Measurements from ENCODE around the gene ZSWIM5.

ZSWIM5 gene

GRCh38 chr1:45040297-45040696, 166.1 kb downstream of the ZSWIM5 start:
- Histone ChIP-seq H3K9me3 (ENCODE audit: severe bottlenecking) (no peaks in the 10 kb centered on the region), H3K36me3 (peaks cover 4% of the 10 kb centered on the region), H3K27ac (no peak overlapping the region), H3K4me3 (ENCODE audit: low read depth, low read length) (no peak overlapping the region), H3K27me3 (ENCODE audit: insufficient read depth, low read depth, severe bottlenecking) (no peaks in the 10 kb centered on the region)
- no peak for DNase-seq
- TF ChIP-seq CTCF (IDR thresholded peaks at IDR 0.05; ENCODE audit: low read depth, low read length) = no peak

GRCh38 chr1:45038661-45039364, 167.6 kb downstream of the ZSWIM5 start:
- Histone ChIP-seq H3K27ac (no peak overlapping the region), H3K9me3 (ENCODE audit: severe bottlenecking) (no peaks in the 10 kb centered on the region), H3K4me3 (ENCODE audit: low read depth, low read length) (no peak overlapping the region), H3K36me3 (peaks cover 4% of the 10 kb centered on the region), H3K27me3 (ENCODE audit: insufficient read depth, low read depth, severe bottlenecking) (no peaks in the 10 kb centered on the region)
- no peak for TF ChIP-seq CTCF (IDR thresholded peaks at IDR 0.05; ENCODE audit: low read depth, low read length)
- DNase-seq = no peak

- no peak for DNase-seq
- no peak overlapping the region for H3K4me3 ChIP-seq (ENCODE audit: low read depth, low read length)
- peaks cover 4% of the 10 kb centered on the region for H3K36me3 ChIP-seq
- no peaks in the 10 kb centered on the region for H3K9me3 ChIP-seq (ENCODE audit: severe bottlenecking)
- H3K27ac ChIP-seq = no peak overlapping the region
- H3K27me3 ChIP-seq (ENCODE audit: insufficient read depth, low read depth, severe bottlenecking) = no peaks in the 10 kb centered on the region
- no peak for TF ChIP-seq CTCF (IDR thresholded peaks at IDR 0.05; ENCODE audit: low read depth, low read length)
Measured at GRCh38 chr1:45038240-45038639, 168.2 kb downstream of the ZSWIM5 start.

- H3K4me3 ChIP-seq (ENCODE audit: low read depth, low read length) = no peak overlapping the region
- DNase-seq = no peak
- TF ChIP-seq CTCF (IDR thresholded peaks at IDR 0.05; ENCODE audit: low read depth, low read length) = no peak
- H3K9me3 ChIP-seq (ENCODE audit: severe bottlenecking) = no peaks in the 10 kb centered on the region
- no peaks in the 10 kb centered on the region for H3K27me3 ChIP-seq (ENCODE audit: insufficient read depth, low read depth, severe bottlenecking)
- no peak overlapping the region for H3K27ac ChIP-seq
- no peaks in the 10 kb centered on the region; the same call in 1 of the 2 replicates for H3K36me3 ChIP-seq
Measured at GRCh38 chr1:45037456-45037855, 168.9 kb downstream of the ZSWIM5 start.

GRCh38 chr1:45035631-45036301, 170.6 kb downstream of the ZSWIM5 start:
- no peak overlapping the region for H3K4me3 ChIP-seq (ENCODE audit: low read depth, low read length)
- H3K36me3 ChIP-seq = no peaks in the 10 kb centered on the region; the same call in 1 of the 2 replicates
- no peak for DNase-seq
- no peaks in the 10 kb centered on the region for H3K9me3 ChIP-seq (ENCODE audit: severe bottlenecking)
- H3K27ac ChIP-seq = no peak overlapping the region
- no peaks in the 10 kb centered on the region for H3K27me3 ChIP-seq (ENCODE audit: insufficient read depth, low read depth, severe bottlenecking)
- no peak for TF ChIP-seq CTCF (IDR thresholded peaks at IDR 0.05; ENCODE audit: low read depth, low read length)

All from WERI-Rb-1 (cell line).